CD4-positive, alpha-beta T cell treated with Interleukin-12 subunit alpha and Interleukin-12 subunit beta, for 1 hour (primary cell): ENCODE data around the gene TAF9B.
A peak's percentile ranks its signal among the peaks of the same experiment; 100 is the strongest.
"Not testable (repeated sequence)": the region's sequence is repeated elsewhere in the genome, so short reads cannot be mapped to it uniquely, and the experiment has no call there.

Experiments
- DNase-seq: peaks from one replicate; pipeline ENCODE4 v3.0.0-alpha.2; 2020

The TAF9B gene

GRCh38 chrX:78111140-78111931, 28.1 kb downstream of the TAF9B start:
- DNase-seq = no peak

- no peak for DNase-seq
Observed at GRCh38 chrX:78109458-78109857, 30.0 kb downstream of the TAF9B start.

GRCh38 chrX:78106651-78106986, 32.8 kb downstream of the TAF9B start:
- DNase-seq = no peak

GRCh38 chrX:78105944-78106650, 33.4 kb downstream of the TAF9B start:
- peak; percentile 50 for DNase-seq

GRCh38 chrX:78104447-78105176, 34.8 kb downstream of the TAF9B start:
- DNase-seq = peak; percentile 49

GRCh38 chrX:78103623-78104446, 35.6 kb downstream of the TAF9B start, which contains the start of gene PGK1:
Gene PGK1 (plus strand): TSS chrX:78104248. CDS start chrX:78104341, 93 bp downstream.
- DNase-seq = peak; percentile 95

GRCh38 chrX:78103001-78103622, 36.3 kb downstream of the TAF9B start:
- DNase-seq = no peak

- DNase-seq = no peak
Observed at GRCh38 chrX:78102091-78102490, 37.4 kb downstream of the TAF9B start.

- DNase-seq = no peak
Observed at GRCh38 chrX:78098108-78098507, 41.3 kb downstream of the TAF9B start.

GRCh38 chrX:78092296-78092695, 47.2 kb downstream of the TAF9B start:
- no peak for DNase-seq

GRCh38 chrX:78081413-78081812, 58.0 kb downstream of the TAF9B start:
- not testable (repeated sequence) for DNase-seq
